ENCODE data around the gene PCDHGA3. TPM values are rescaled to one million over a fixed set of nuclear protein-coding genes. Genes with fewer than 3 reads are reported as not detected.

The PCDHGA3 gene
- total and polyA plus RNA-seq, 9 of the 15 experiments (the other 6 are each of a cell fraction or from before 2014, with no cell fraction given) = 0.13 to 0.28 (median 0.18) TPM; not detected in 2

GRCh38 chr5:141338538-141339306 lies 4.9 kb upstream of the PCDHGA3 start, which contains the start of gene PCDHGA2:
Gene PCDHGA2 (plus strand): TSS chr5:141338760.
- Histone ChIP-seq H3K36me3 (ENCODE audit: control insufficient read depth, insufficient read depth, low read length) (no peaks in the 10 kb centered on the region), H2AFZ (ENCODE audit: low read depth, low read length) (peak within 1 kb of the TSS; percentile 76), H3K4me2 (ENCODE audit: insufficient read depth, low read length) (peak within 1 kb of the TSS; percentile 72), H3K9me1 (ENCODE audit: control insufficient read depth, insufficient read depth, low read length) (no peaks in the 10 kb centered on the region), H3K9ac (ENCODE audit: insufficient read depth in 1 of 2, low read depth in 2 of 2, low read length in 2 of 2) (peak within 1 kb of the TSS in 1 of 2 experiments; percentile 78; a peak in 2 of 4 replicates), H4K20me1 (replicated peaks; ENCODE audit: control insufficient read depth, insufficient read depth, low read length) (no peaks in the 10 kb centered on the region), H3K27ac (ENCODE audit: extremely low read depth, low read depth, low read length) (no peak within 1 kb of the TSS), H3K4me1 (replicated peaks in 1 of 2; ENCODE audit: control insufficient read depth in 2 of 2, insufficient read depth in 2 of 2, low read length in 2 of 2) (peaks cover 0 to 6% of the 10 kb centered on the region in 2 experiments; a peak in 3 of 5 replicates), H3K27me3 (ENCODE audit: control insufficient read depth in 2 of 2, insufficient read depth in 2 of 2, low read length in 2 of 2) (peaks cover 10 to 26% of the 10 kb centered on the region in 2 experiments; a peak in 4 of 5 replicates), H3K4me3 (peak within 1 kb of the TSS; percentile 34), H3K79me2 (ENCODE audit: control insufficient read depth, insufficient read depth, low read length) (no peaks in the 10 kb centered on the region), H3K9me3 (replicated peaks; ENCODE audit: control insufficient read depth, insufficient read depth, low read depth, low read length) (no peaks in the 10 kb centered on the region)
- CTCF ChIA-PET (ENCODE audit: low intra/inter-chr PET ratio) = interaction anchor here (0.6 to 1.6 kb wide), 6 partner anchors 11 to 226 kb away, joined by 3 to 6 read pairs (median 3); partner anchors contain the start of genes PCDHB14, PCDHGA10 and PCDHGB1
- DNase-seq (ENCODE audit: extremely low read depth in 1 of 4, low spot score in 3 of 4) = peak; percentile 57 to 67 (median 62)
- POLR2A ChIA-PET = interaction anchor here (0.8 to 1.3 kb wide), 4 partner anchors 8 to 48 kb away, joined by 3 to 5 read pairs (median 3); partner anchors contain the start of gene TAF7
- intact Hi-C loops (cut with micrococcal nuclease) (loop anchor here (5.0 kb wide), 1 partner anchor 224 kb away; no protein-coding TSS in a partner anchor), in situ Hi-C loops (cut with MboI) (no loop called here)
- whole genome bisulfite sequencing (ENCODE audit: insufficient coverage, low coverage, missing lambda C conversion rate) = 9% methylated on average over 26 of the region's 27 CpGs
- FAIRE-seq = peak; percentile 40
- ATAC-seq = peak; percentile 80
- BruUV-seq (replicated peaks) = TSS peak; percentile 58
- TF ChIP-seq ZNF830 (CRISPR knock-in tag; IDR thresholded peaks at IDR 0.05) = no peak
- TF ChIP-seq ZZZ3 (IDR thresholded peaks at IDR 0.05) = no peak
- peak; percentile 79 to 84 (median 82) for TF ChIP-seq CTCF (IDR thresholded peaks at IDR 0.05 in 2 of 3, conservative IDR thresholded peaks at IDR 0.05 in 1 of 3; ENCODE audit: insufficient read depth in 2 of 3, low read depth in 1 of 3, low read length in 3 of 3)
- peak; percentile 30; the same call in 1 of the 2 replicates for TF ChIP-seq L3MBTL2 (IDR thresholded peaks at IDR 0.05)
- TF ChIP-seq SMC3 (conservative IDR thresholded peaks at IDR 0.05; ENCODE audit: insufficient read depth, low read depth, low read length) = 0 out of 2 replicates have a peak, but pooled peaks have one; percentile 7
- no peak for TF ChIP-seq HCFC1 (IDR thresholded peaks at IDR 0.05; ENCODE audit: low read depth, low read length)
- peak; percentile 71 for TF ChIP-seq CEBPB (tag; IDR thresholded peaks at IDR 0.05)
- TF ChIP-seq GABPB2 (CRISPR knock-in tag; conservative IDR thresholded peaks at IDR 0.05) = no peak
- TF ChIP-seq YY1 (IDR thresholded peaks at IDR 0.05; ENCODE audit: borderline replicate concordance in 1 of 3, control insufficient read depth in 1 of 3, extremely low read depth in 1 of 3, insufficient read depth in 3 of 3, insufficient read length in 1 of 3, insufficient replicate concordance in 2 of 3, low read depth in 1 of 3, low read length in 2 of 3) = peak in 2 of 3 experiments; percentile 28 to 62
- TF ChIP-seq MAFG (tag; conservative IDR thresholded peaks at IDR 0.05) = 0 out of 2 replicates have a peak, but pooled peaks have one; percentile 15
- TF ChIP-seq PTBP1 (IDR thresholded peaks at IDR 0.05; ENCODE audit: low read depth, low read length) = no peak
- peak; percentile 62 for TF ChIP-seq HNRNPLL (IDR thresholded peaks at IDR 0.05; ENCODE audit: low read depth, low read length, poor library complexity, severe bottlenecking)
- no peak for TF ChIP-seq NFIC (IDR thresholded peaks at IDR 0.05)
- no peak for TF ChIP-seq NONO (IDR thresholded peaks at IDR 0.05; ENCODE audit: low read depth in 2 of 2, low read length in 1 of 2)
- 0 out of 4 replicates have a peak, but pooled peaks of 1 of the 2 experiments have one; percentile 11 for TF ChIP-seq MAZ (CRISPR knock-in tag; conservative IDR thresholded peaks at IDR 0.05 in 1 of 2, IDR thresholded peaks at IDR 0.05 in 1 of 2)
- no peak for TF ChIP-seq CEBPG (CRISPR knock-in tag; IDR thresholded peaks at IDR 0.05)
- TF ChIP-seq CEBPG (tag; conservative IDR thresholded peaks at IDR 0.05 in 1 of 2, IDR thresholded peaks at IDR 0.05 in 1 of 2) = peak in 1 of 2 experiments; percentile 33; a peak in 1 of 4 replicates
- peak; percentile 35 to 50; a peak in 3 of 4 replicates for TF ChIP-seq RAD21 (CRISPR knock-in tag; conservative IDR thresholded peaks at IDR 0.05 in 1 of 2, IDR thresholded peaks at IDR 0.05 in 1 of 2)
- TF ChIP-seq TCF7 (IDR thresholded peaks at IDR 0.05; ENCODE audit: borderline replicate concordance) = no peak
